Activated CD4-positive, CD25-positive, alpha-beta regulatory T cell treated with anti-CD3 and anti-CD28 coated beads, Interleukin-2, amount 50 U/mL, for 24 hours (primary cell): Measurements from ENCODE around the gene AHSG.

Source experiments
- ATAC-seq, 2 donors: fragments of 150-1000 bp; cut with Tn5 transposase; one replicate each; pipeline ENCODE4 v1.10.0; 2021; ENCODE audit warnings: mild to moderate bottlenecking in 1 of 2, moderate library complexity in 1 of 2

Gene AHSG

GRCh38 chr3:186646106-186646505 lies 33.2 kb downstream of the AHSG start:
- no peak for ATAC-seq

DNA sequence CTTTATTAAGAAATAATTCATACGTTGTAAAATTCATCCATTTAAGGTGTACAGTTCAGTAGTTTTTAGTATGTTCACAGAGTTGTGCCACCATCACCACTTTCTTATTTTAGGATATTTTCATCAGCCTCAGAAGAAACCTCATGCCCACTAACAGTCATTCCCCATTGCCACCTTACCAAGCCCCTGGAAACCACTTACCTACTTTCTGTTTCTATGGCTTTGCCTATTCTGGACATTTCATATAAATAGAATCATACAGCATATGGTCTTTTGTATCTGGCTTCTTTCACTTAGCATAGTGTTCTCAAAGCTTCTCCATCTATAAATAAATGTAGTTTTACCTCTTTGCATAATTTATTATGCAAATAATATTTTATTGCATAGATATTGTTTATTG lies 34.0 kb downstream of the AHSG start:
- ATAC-seq = no peak

GRCh38 chr3:186648851-186649250 lies 36.0 kb downstream of the AHSG start:
- no peak for ATAC-seq

- ATAC-seq = no peak
These were observed 38.9 kb downstream of the AHSG start for GRCh38 chr3:186651678-186652215.

DNA sequence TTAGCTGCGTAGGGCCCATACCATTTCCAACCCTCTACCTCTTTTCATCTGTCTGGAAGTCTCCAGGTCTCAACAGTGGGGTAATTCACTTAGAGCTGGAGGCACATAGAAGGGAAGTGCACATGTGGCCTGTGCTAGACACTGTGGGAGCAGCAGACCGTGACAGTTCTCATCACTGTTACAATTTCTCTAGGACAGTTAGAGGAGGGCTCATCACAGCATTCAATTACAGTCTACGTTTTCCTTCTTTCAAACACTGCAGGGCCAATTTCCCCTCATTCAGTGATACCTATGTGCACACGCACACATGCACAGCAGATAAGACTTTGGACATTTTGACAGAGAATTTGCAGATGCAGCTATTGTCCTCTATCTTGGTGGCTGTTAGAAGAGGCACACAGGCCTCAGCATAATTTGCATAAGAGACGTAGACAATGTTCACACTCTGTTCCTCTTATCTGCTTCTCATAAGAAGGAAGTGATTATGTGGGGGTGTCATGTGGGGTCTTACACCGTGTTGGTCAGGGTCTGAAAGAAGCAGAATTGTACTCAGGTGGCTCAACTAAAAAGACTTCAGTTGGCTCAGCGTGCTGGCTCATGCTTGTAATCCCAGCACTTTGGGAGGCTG lies 40.3 kb downstream of the AHSG start:
- ATAC-seq = no peak

DNA sequence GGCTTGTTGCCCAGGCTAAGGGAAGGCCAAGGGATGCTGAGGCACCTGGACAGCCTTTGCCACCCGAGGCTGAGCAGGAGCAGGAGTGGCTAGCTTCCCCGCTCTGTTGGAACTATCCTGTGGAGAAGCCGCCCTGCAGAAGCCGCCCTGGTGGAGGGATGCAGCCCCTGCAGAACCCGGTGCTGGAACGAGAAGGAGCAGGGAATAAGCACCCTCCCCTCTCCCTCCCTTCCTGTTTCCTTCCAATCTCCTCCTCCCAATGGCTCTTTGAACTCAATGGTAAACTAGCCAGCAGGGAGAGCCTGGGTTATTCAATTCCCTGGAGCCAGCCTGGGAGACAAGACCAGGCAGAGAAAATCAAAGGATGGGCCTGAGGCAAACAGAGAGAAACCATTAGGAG lies 41.1 kb downstream of the AHSG start:
- ATAC-seq = no peak

GRCh38 chr3:186663361-186664118 lies 50.7 kb downstream of the AHSG start:
- ATAC-seq = no peak

GRCh38 chr3:186664119-186664495 lies 51.2 kb downstream of the AHSG start:
- ATAC-seq = no peak

- no peak for ATAC-seq
These were observed 51.6 kb downstream of the AHSG start for GRCh38 chr3:186664506-186664905.

GRCh38 chr3:186665625-186666188 lies 52.8 kb downstream of the AHSG start, which contains the start of gene HRG:
HRG (plus strand) TSS chr3:186666014; CDS start chr3:186666032, 18 bp downstream.
- ATAC-seq = no peak

DNA sequence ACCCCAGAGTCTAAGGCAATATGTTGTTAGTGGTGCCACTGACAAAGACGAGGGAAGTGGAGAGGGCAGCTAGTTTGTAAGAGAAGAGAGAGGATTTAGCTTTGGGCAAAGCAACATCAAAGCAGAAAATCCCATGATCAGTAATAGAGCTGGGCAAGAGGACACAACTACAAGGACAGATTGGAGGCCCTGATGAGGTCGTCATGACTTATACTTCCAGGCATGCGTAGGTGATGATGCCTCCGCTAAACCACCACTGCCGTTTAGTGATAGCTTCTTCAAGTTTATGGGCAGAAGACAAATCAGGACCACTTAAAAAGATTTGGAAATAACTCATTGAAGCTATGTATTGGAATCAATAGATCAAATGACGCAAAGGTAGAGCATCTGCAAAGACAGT lies 55.6 kb downstream of the AHSG start:
- ATAC-seq = no peak

DNA sequence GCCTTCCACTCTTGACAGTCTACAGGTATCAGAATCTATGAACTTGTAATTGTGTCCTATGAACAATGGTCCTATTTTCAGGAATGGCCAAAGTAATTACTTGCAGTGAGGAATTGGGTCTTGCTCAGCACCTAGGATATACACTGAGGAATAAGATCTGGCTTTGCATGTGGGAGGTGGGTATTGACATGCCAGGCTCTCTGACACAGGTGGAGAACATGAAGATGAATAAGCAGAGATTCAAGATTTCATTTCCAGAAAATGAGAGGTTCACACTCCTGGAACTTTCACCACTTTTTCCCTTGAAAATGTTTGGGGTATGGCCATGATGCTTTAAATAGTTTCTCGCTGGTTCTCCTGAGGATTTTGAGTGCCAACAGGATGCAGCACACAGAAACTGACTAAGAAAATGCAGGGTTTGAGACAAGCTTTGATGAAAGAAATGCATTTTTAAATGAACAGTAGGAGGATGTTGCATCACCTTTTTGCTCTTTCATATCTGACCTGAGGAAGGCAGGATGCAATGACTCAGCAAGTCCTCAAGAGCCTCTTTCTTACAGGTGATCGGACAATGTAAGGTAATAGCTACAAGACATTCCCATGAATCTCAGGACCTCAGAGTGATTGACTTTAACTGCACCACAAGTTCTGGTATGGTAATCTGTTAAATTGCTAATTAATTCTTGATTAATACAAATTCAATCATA lies 56.7 kb downstream of the AHSG start:
- ATAC-seq = peak; percentile 35 to 43

GRCh38 chr3:186670155-186670554 lies 57.3 kb downstream of the AHSG start:
- no peak for ATAC-seq
